Neural progenitor cell (in vitro differentiated cells): ENCODE results near the gene FIG4.

Experiments
- EZH2 ChIP-seq: fragments of 200-600 bp; sonication (generic); IDR thresholded peaks from 2 replicates; pipeline ENCODE4 v1.6.1; 2017; ENCODE audit warnings: antibody characterized with exemption, mild to moderate bottlenecking, moderate library complexity
- EZH2phosphoT487 ChIP-seq: fragments of 200-600 bp; sonication (generic); IDR thresholded peaks from 2 replicates; pipeline ENCODE4 v1.6.1; 2017; ENCODE audit warnings: antibody characterized with exemption

DNA sequence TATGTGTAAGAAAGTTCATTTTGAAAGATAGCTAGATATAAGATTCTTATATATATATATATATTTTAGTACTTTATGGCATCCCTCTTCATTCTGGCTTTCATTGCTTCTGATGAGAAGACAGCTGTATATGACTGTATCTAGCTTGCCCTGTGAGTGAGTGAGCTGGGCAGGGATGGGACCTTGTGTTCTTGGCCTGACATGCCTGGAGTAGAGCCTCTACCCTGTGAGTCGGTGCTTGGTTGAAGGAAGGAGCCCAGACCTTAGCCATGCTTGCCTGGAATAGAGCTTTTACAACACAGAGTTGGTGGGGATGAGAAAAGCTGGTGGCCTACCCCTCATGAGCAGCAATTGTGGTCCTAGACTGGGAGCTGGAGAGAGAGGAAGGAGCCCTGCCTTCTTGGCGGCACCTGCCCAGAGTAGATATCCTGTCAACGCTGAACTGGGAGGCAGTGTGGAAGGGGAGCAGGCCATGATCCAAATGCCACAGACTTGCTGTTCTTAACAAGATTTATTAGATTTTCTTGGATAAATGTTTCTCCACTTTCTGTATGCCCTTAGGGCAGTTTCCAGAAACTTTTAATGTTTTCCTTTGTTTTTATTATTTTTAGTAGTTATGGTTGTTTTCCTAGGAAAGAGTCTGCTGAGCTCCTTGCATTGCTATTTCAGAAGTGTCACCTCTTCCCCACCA is 31.6 kb downstream of the FIG4 start:
- TF ChIP-seq EZH2phosphoT487 (no peak), EZH2 (no peak)
